ENCODE results near the gene AFF1. TPM values are rescaled to one million over a fixed set of nuclear protein-coding genes. Genes with fewer than 3 reads are reported as not detected.

Gene AFF1
- total RNA-seq, 1 donor from 2014 or later, result 112 TPM

DNA sequence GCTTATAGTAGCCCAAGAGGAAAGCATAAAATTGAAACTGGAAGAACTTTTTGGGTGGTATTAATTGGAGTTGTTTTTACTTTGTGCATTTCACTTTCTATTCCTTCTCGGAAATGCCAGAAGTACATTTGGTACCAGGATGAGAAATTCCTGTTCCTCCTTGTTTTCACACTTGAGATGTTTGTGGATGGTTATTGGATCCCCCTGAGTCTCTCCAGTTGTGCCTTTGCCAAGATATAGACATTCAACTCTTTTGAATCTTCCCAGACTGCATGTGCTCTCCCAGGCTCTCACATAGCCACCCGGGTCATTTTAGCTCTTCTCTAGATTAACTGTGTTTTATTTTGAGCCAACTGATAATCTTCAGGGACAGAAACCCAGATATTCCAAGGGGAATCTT, 120.5 kb downstream of the AFF1 start:
- Histone ChIP-seq H3K27ac (peak overlapping the region; percentile 83 to 84), H3K36me3 (no peaks in the 10 kb centered on the region), H3K27me3 (no peaks in the 10 kb centered on the region), H3K4me3 (peak overlapping the region in 1 of 2 donors; percentile 43), H3K9me3 (no peaks in the 10 kb centered on the region), H3K4me1 (peaks cover 16 to 63% of the 10 kb centered on the region in 2 donors)
- intact Hi-C loops (cut with DNase I), result loop anchor here (2.0 kb wide), 1 partner anchor 23 kb away; no protein-coding TSS in a partner anchor
- no peak for DNase-seq (ENCODE audit: low spot score in 2 of 2)
- no peak for TF ChIP-seq CTCF (IDR thresholded peaks at IDR 0.05)

DNA sequence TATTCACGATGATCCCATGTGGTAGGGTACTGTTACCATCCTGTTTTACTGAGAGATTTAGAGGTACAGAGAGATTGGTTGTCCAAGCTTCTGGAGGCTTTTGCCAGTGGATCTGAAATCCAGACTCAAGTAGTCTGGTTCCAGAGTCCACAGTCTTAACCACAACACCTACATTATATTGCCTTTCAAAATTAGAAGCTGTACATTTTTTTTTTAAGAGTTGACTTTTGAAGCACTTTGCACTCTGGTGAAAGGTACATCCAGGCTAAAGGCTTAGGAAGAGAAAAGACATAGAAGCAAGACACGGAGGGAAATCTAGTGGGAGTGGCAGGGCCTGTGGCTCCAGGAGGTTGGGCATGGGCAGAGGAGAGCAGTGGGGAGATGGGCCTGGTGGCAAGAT, 122.1 kb downstream of the AFF1 start:
- Histone ChIP-seq H3K4me1 (peaks cover 16 to 56% of the 10 kb centered on the region in 2 donors), H3K27ac (peak overlapping the region; percentile 83 to 84), H3K27me3 (no peaks in the 10 kb centered on the region), H3K9me3 (no peaks in the 10 kb centered on the region), H3K4me3 (no peak overlapping the region), H3K36me3 (no peaks in the 10 kb centered on the region)
- DNase-seq (ENCODE audit: low spot score in 2 of 2), result no peak
- intact Hi-C loops (cut with DNase I), result no loop called here
- TF ChIP-seq CTCF (IDR thresholded peaks at IDR 0.05), result no peak

GRCh38 chr4:87057835-87058355, 123.1 kb downstream of the AFF1 start:
- Histone ChIP-seq H3K27me3 (no peaks in the 10 kb centered on the region), H3K27ac (peak overlapping the region; percentile 83 to 84), H3K4me3 (no peak overlapping the region), H3K9me3 (no peaks in the 10 kb centered on the region), H3K36me3 (no peaks in the 10 kb centered on the region), H3K4me1 (peaks cover 16 to 46% of the 10 kb centered on the region in 2 donors)
- intact Hi-C loops (cut with DNase I), result no loop called here
- DNase-seq (ENCODE audit: low spot score in 2 of 2), result no peak
- TF ChIP-seq CTCF (IDR thresholded peaks at IDR 0.05), result no peak

DNA sequence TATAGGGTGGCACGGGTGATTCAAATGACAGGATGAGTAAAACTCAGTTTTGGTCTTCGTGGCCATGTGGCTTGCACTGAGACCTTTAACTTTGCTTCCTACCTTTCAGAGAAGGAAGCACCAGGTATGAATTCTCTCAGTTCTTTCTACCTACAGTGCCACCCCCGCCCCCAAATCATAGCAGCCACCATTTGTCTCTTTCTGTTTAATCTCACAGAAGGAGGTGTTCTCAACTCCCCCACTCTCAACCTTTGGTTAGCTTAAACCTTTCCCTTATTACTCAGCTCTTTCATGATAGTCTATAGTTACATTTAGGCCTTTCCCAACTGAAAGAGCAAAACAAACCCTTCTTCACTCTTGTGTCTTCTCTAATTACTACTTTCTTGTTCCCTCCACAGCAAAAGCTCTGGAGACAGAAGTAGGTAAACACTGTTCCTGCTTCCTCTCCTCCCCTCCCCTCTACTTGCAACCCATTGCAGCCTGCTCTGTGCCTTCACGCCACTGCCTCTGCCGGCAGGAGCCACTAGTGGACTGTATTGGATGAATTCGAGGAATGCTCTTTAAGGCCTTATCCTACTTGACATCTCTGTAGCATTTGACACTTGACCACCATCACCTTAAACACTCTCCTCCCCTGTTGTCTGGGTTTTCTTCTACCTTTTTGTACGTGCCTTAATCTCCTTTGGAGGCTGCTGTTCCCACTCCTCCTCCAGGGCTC, 123.7 kb downstream of the AFF1 start:
- peaks cover 16 to 40% of the 10 kb centered on the region in 2 donors for H3K4me1 ChIP-seq
- no peak for TF ChIP-seq CTCF (IDR thresholded peaks at IDR 0.05)
- intact Hi-C loops (cut with DNase I), result no loop called here

GRCh38 chr4:87060957-87061356, 126.1 kb downstream of the AFF1 start:
- Histone ChIP-seq H3K27me3 (no peaks in the 10 kb centered on the region), H3K36me3 (no peaks in the 10 kb centered on the region), H3K4me3 (no peak overlapping the region), H3K27ac (peak overlapping the region; percentile 2 to 40), H3K9me3 (no peaks in the 10 kb centered on the region), H3K4me1 (peaks cover 3 to 21% of the 10 kb centered on the region in 2 donors)
- DNase-seq (ENCODE audit: low spot score in 2 of 2), result no peak
- TF ChIP-seq CTCF (IDR thresholded peaks at IDR 0.05), result no peak
- intact Hi-C loops (cut with DNase I), result no loop called here

More for the DNA sequence above, 123.7 kb downstream of the AFF1 start:
- no peaks in the 10 kb centered on the region for H3K9me3 ChIP-seq
- DNase-seq (ENCODE audit: low spot score in 2 of 2), result no peak
- no peaks in the 10 kb centered on the region for H3K36me3 ChIP-seq
- H3K27me3 ChIP-seq, result no peaks in the 10 kb centered on the region
- H3K4me3 ChIP-seq, result no peak overlapping the region
- peak overlapping the region; percentile 83 to 84 for H3K27ac ChIP-seq

Data from ascending aorta (tissue), 2 donors.